Tibial nerve (tissue), 4 donors: ENCODE results near the gene FBXW8.

Experiments
- EP300 ChIP-seq, 2 donors: sonication (generic); formaldehyde crosslinking; IDR thresholded peaks; one replicate each; pipeline ENCODE4 v1.6.1; 2017; ENCODE audit warnings: antibody characterized with exemption in 2 of 2, mild to moderate bottlenecking in 1 of 2
- TF ChIP-seq, protein P1 (sequence below), 5 experiments: fragments of 200-600 bp in 3 of 5; fragments of 450-650 bp in 2 of 5; sonication (generic) in 3 of 5; IDR thresholded peaks; one replicate each; pipeline ENCODE4 v1.5.1; 2016 to 2019; ENCODE audit warnings: antibody characterized with exemption in 5 of 5, mild to moderate bottlenecking in 3 of 5, moderate library complexity in 2 of 5

DNA sequence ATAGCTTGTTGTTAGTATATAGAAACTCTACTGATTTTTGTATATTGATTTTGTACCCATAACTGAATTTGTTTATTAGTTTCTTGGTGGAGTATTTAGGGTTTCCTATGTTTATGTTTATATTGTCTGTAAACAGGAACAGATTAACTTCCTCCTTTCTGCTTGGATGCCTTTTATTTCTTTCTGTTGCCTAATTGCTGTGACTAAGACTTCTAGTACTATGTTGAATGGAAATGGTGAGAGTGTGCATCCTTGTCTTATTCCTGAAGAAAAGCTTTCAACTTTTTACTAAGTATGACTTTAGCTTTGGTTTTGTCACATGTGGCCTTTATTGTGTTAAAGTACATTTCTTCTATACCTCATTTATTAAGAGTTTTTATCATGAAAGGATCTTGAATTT lies 20.9 kb downstream of the FBXW8 start:
- TF ChIP-seq, protein P1, sequence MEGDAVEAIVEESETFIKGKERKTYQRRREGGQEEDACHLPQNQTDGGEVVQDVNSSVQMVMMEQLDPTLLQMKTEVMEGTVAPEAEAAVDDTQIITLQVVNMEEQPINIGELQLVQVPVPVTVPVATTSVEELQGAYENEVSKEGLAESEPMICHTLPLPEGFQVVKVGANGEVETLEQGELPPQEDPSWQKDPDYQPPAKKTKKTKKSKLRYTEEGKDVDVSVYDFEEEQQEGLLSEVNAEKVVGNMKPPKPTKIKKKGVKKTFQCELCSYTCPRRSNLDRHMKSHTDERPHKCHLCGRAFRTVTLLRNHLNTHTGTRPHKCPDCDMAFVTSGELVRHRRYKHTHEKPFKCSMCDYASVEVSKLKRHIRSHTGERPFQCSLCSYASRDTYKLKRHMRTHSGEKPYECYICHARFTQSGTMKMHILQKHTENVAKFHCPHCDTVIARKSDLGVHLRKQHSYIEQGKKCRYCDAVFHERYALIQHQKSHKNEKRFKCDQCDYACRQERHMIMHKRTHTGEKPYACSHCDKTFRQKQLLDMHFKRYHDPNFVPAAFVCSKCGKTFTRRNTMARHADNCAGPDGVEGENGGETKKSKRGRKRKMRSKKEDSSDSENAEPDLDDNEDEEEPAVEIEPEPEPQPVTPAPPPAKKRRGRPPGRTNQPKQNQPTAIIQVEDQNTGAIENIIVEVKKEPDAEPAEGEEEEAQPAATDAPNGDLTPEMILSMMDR (IDR thresholded peaks at IDR 0.05): no peak
- TF ChIP-seq EP300 (IDR thresholded peaks at IDR 0.05): no peak
